Omental fat pad (tissue), 4 donors: Measurements from ENCODE around the gene PTMA. TPM values are rescaled to one million over a fixed set of nuclear protein-coding genes. Genes with fewer than 3 reads are reported as not detected.

Experiments used
- ATAC-seq: fragments of 150-250 bp; one replicate; pipeline ENCODE4 v1.9.1; 2016; ENCODE audit warnings: mild to moderate bottlenecking, moderate library complexity; ENCODE audit not compliant: low FRiP score
- DNase-seq: peaks from one replicate; pipeline ENCODE4 v3.0.0-alpha.2; 2019; ENCODE audit warnings: low spot score
- CTCF ChIP-seq, 3 donors: fragments of 450-650 bp; IDR thresholded peaks; one replicate each; pipeline ENCODE4 v1.5.1; 2016 to 2017; ENCODE audit warnings: antibody characterized with exemption in 3 of 3, mild to moderate bottlenecking in 3 of 3, moderate library complexity in 2 of 3
- total RNA-seq, 4 donors: library from RNA; depleted of rRNA; stranded (reverse); fragments of >200 nt; gene quantifications; one replicate each; pipeline ENCODE4 v1.1.0, GENCODE V29; 2016

Gene PTMA
- total RNA-seq, 4 donors from 2014 or later, result 757 to 1,307 (median 926) TPM

GRCh38 chr2:231668981-231669380 is 39.3 kb upstream of the PTMA start:
- no peak for ATAC-seq
- DNase-seq, result no peak
- TF ChIP-seq CTCF (IDR thresholded peaks at IDR 0.05), result no peak

- TF ChIP-seq CTCF (IDR thresholded peaks at IDR 0.05), result no peak
- ATAC-seq (no peak), DNase-seq (no peak)
Observed at GRCh38 chr2:231671270-231672050, 36.9 kb upstream of the PTMA start.

GRCh38 chr2:231672617-231673347 is 35.5 kb upstream of the PTMA start:
- TF ChIP-seq CTCF (IDR thresholded peaks at IDR 0.05), result no peak
- ATAC-seq, result peak; percentile 52
- no peak for DNase-seq

GRCh38 chr2:231673348-231673770 is 35.0 kb upstream of the PTMA start:
- TF ChIP-seq CTCF (IDR thresholded peaks at IDR 0.05), result no peak
- peak; percentile 74 for ATAC-seq
- DNase-seq, result no peak

GRCh38 chr2:231674587-231675338 is 33.6 kb upstream of the PTMA start:
- no peak for DNase-seq
- TF ChIP-seq CTCF (IDR thresholded peaks at IDR 0.05), result peak in 1 of 3 donors; percentile 37
- ATAC-seq, result peak; percentile 48

- no peak for TF ChIP-seq CTCF (IDR thresholded peaks at IDR 0.05)
- DNase-seq (no peak), ATAC-seq (no peak)
Observed at GRCh38 chr2:231676243-231676642, 32.1 kb upstream of the PTMA start.
